Endothelial cell of hepatic sinusoid (primary cell): ENCODE data around the gene NIT2.

Source experiments
- in situ Hi-C: cut with HindIII; loops from 2 replicates; pipeline ENCODE4 v1.10.0; 2017; ENCODE audit warnings: low sequenced_read_pairs

NIT2 gene

GRCh38 chr3:100389025-100389424 lies 54.5 kb downstream of the NIT2 start:
- in situ Hi-C loops, result no loop called here

- in situ Hi-C loops, result no loop called here
Measured at GRCh38 chr3:100395679-100396431, 61.3 kb downstream of the NIT2 start.

GRCh38 chr3:100396967-100397366 lies 62.4 kb downstream of the NIT2 start:
- in situ Hi-C loops, result no loop called here

GRCh38 chr3:100399341-100400071 lies 64.9 kb downstream of the NIT2 start:
- in situ Hi-C loops, result no loop called here

GRCh38 chr3:100400419-100400779 lies 65.8 kb downstream of the NIT2 start:
- in situ Hi-C loops, result no loop called here

- in situ Hi-C loops, result no loop called here
Measured at GRCh38 chr3:100400780-100401673, 66.5 kb downstream of the NIT2 start, which contains the start of the genes LNP1 and TOMM70. LNP1 (plus strand) TSS chr3:100401539; CDS start chr3:100429730, 28,191 bp downstream. TOMM70 (minus strand) TSS chr3:100401089; CDS start chr3:100400949, 140 bp downstream.

GRCh38 chr3:100401674-100402041 lies 67.1 kb downstream of the NIT2 start:
- in situ Hi-C loops, result no loop called here

GRCh38 chr3:100402256-100402655 lies 67.7 kb downstream of the NIT2 start:
- in situ Hi-C loops, result no loop called here

- in situ Hi-C loops, result no loop called here
Measured at GRCh38 chr3:100402891-100403290, 68.3 kb downstream of the NIT2 start.

- in situ Hi-C loops, result no loop called here
Measured at GRCh38 chr3:100403362-100404249, 69.0 kb downstream of the NIT2 start.

GRCh38 chr3:100404250-100404548 lies 69.6 kb downstream of the NIT2 start:
- in situ Hi-C loops, result no loop called here

- in situ Hi-C loops, result no loop called here
Measured at GRCh38 chr3:100407164-100407563, 72.6 kb downstream of the NIT2 start.

GRCh38 chr3:100407977-100408532 lies 73.5 kb downstream of the NIT2 start:
- in situ Hi-C loops, result no loop called here
